Stimulated activated CD8-positive, alpha-beta memory T cell treated with anti-CD3 and anti-CD28 coated beads, Interleukin-12 subunit alpha, Interleukin-12 subunit beta, amount 100 ng/mL, for 1 hour (primary cell): ENCODE measurements around the gene KCNK17.

Source experiments
- DNase-seq: peaks from one replicate; pipeline ENCODE4 v3.0.0-alpha.2; 2020; ENCODE audit warnings: low read depth

The KCNK17 gene

GRCh38 chr6:39266782-39267355, 47.4 kb downstream of the KCNK17 start:
- no peak for DNase-seq

- DNase-seq = no peak
These were observed 47.8 kb downstream of the KCNK17 start for GRCh38 chr6:39266375-39266774.

- no peak for DNase-seq
These were observed 50.7 kb downstream of the KCNK17 start for GRCh38 chr6:39263303-39264037.

GRCh38 chr6:39261751-39262150, 52.5 kb downstream of the KCNK17 start:
- no peak for DNase-seq

- no peak for DNase-seq
These were observed 53.3 kb downstream of the KCNK17 start for GRCh38 chr6:39260953-39261352.

- DNase-seq = no peak
These were observed 53.8 kb downstream of the KCNK17 start for GRCh38 chr6:39260456-39260855.

GRCh38 chr6:39256294-39256940, 57.8 kb downstream of the KCNK17 start:
- DNase-seq = no peak

- DNase-seq = no peak
These were observed 59.2 kb downstream of the KCNK17 start for GRCh38 chr6:39254999-39255535.

- DNase-seq = no peak
These were observed 62.8 kb downstream of the KCNK17 start for GRCh38 chr6:39251406-39251805.

- no peak for DNase-seq
These were observed 63.7 kb downstream of the KCNK17 start for GRCh38 chr6:39250507-39250906.

GRCh38 chr6:39249278-39249677, 64.9 kb downstream of the KCNK17 start:
- no peak for DNase-seq
